Renal cortical epithelial cell (primary cell): Measurements from ENCODE around the gene SPINK5. TPM values are rescaled to one million over a fixed set of nuclear protein-coding genes. Genes with fewer than 3 reads are reported as not detected.

Experiments used
- DNase-seq: peaks from one replicate; pipeline ENCODE4 v3.0.0-alpha.2; 2011; ENCODE audit warnings: low read depth
- total RNA-seq: library from RNA; depleted of rRNA; stranded (reverse); fragments of >200 nt; gene quantifications from 2 replicates; pipeline ENCODE4 v1.2.3, GENCODE V29; 2014

The SPINK5 gene
- total RNA-seq, 1 donor from 2014 or later = 0.25 TPM

GRCh38 chr5:148177207-148177606, 113.4 kb downstream of the SPINK5 start:
- no peak for DNase-seq

DNA sequence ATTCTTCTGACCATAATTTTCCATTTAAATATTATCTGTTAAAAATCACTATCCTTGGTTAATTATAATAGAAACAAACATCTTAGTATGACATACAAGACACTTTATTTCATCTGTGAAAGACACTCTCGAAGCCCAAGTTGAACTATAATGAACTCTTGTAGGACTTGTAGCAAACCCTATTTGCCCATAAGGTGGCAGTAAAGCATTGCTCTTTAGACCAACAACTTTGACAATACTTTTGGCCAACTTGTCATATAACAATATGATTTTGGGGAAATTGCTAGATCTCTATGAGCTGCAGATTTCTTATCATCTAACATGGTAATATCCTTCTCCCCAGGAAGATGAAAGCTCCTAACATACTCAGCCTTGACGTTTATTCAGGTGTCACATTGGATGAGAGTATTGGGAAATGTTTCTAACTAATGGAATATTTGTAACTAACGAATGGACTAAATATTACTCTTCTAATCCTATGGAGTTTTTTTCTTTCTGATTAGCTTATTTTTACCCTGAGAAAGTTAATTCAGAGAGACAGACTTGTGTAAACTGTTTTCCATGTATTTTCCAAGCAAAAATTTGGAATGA, 115.5 kb downstream of the SPINK5 start:
- peak; percentile 76 for DNase-seq

GRCh38 chr5:148186248-148187003, 122.6 kb downstream of the SPINK5 start:
- DNase-seq = peak; percentile 94

Other genes with a start within 250 kb of the SPINK5 start
- gene SPINK1, start 232.3 kb upstream of the SPINK5 start, total RNA-seq = 0.40 and 8.2 TPM in 2 replicates
- gene SCGB3A2, start 185.3 kb upstream of the SPINK5 start, total RNA-seq = not detected in 2 replicates
- gene C5orf46, start 157.4 kb upstream of the SPINK5 start, total RNA-seq = 0.35 TPM in 1 of 2 replicates, not detected in the other
- not detected in 2 replicates for gene SPINK14, start 104.6 kb downstream of the SPINK5 start, total RNA-seq
- gene SPINK6, start 139.1 kb downstream of the SPINK5 start, total RNA-seq = not detected in 2 replicates
- gene MARCOL, start 174.5 kb downstream of the SPINK5 start, total RNA-seq = not detected in 2 replicates
- 1.4 and 1.8 TPM in 2 replicates for gene SPINK13, start 204.8 kb downstream of the SPINK5 start, total RNA-seq
- gene SPINK7, start 248.4 kb downstream of the SPINK5 start, total RNA-seq = not detected in 2 replicates